Sigmoid colon (tissue), 4 donors: Measurements from ENCODE around the gene ANOS1.

Experiments
- EP300 ChIP-seq, 4 donors: sonication (generic); formaldehyde crosslinking; IDR thresholded peaks; one replicate each; pipeline ENCODE4 v1.6.1; 2017; ENCODE audit warnings: antibody characterized with exemption in 4 of 4
- POLR2A ChIP-seq, 2 donors: fragments of 450-650 bp; IDR thresholded peaks; one replicate each; pipeline ENCODE4 v1.6.1; 2016; ENCODE audit warnings: antibody characterized with exemption in 2 of 2, mild to moderate bottlenecking in 2 of 2, moderate library complexity in 2 of 2
- TF ChIP-seq, protein P1 (sequence below), 4 experiments: fragments of 450-650 bp in 3 of 4; fragments of 200-600 bp in 1 of 4; IDR thresholded peaks; one replicate each; pipeline ENCODE4 v1.5.1; 2016 to 2019; ENCODE audit warnings: antibody characterized with exemption in 4 of 4, mild to moderate bottlenecking in 3 of 4, moderate library complexity in 2 of 4

DNA sequence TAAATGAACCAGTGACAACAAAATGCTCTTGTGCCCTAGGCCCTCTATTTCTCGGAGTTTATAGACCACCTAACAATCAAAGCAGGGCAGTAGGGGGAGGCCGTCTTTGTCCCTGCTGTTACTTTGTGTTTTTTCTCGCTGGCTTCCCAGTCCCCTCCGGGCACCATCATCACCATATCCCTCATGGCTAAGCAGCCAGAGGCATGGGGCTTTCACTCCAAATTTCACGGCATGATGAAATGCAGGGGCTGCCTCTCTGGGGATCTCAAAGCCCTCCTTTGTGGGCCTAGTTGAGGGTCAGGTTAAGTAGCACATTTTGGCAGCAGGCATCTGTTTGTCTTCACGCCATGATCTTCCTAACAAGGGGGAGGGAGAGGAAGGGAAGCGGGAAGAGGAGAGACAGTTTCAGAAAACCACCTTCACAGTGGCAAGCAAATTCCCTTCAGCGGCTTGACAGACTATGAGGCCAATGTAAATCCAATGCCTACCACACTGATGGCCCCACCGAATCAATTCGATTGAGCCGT, 91.9 kb downstream of the ANOS1 start:
- TF ChIP-seq, protein P1, sequence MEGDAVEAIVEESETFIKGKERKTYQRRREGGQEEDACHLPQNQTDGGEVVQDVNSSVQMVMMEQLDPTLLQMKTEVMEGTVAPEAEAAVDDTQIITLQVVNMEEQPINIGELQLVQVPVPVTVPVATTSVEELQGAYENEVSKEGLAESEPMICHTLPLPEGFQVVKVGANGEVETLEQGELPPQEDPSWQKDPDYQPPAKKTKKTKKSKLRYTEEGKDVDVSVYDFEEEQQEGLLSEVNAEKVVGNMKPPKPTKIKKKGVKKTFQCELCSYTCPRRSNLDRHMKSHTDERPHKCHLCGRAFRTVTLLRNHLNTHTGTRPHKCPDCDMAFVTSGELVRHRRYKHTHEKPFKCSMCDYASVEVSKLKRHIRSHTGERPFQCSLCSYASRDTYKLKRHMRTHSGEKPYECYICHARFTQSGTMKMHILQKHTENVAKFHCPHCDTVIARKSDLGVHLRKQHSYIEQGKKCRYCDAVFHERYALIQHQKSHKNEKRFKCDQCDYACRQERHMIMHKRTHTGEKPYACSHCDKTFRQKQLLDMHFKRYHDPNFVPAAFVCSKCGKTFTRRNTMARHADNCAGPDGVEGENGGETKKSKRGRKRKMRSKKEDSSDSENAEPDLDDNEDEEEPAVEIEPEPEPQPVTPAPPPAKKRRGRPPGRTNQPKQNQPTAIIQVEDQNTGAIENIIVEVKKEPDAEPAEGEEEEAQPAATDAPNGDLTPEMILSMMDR (IDR thresholded peaks at IDR 0.05) = no peak
- TF ChIP-seq POLR2A (IDR thresholded peaks at IDR 0.05) (no peak), EP300 (IDR thresholded peaks at IDR 0.05) (no peak)
